ENCODE measurements around the gene S1PR4.
"Not testable (repeated sequence)": the region's sequence is repeated elsewhere in the genome, so short reads cannot be mapped to it uniquely, and the experiment has no call there.

S1PR4 gene

DNA sequence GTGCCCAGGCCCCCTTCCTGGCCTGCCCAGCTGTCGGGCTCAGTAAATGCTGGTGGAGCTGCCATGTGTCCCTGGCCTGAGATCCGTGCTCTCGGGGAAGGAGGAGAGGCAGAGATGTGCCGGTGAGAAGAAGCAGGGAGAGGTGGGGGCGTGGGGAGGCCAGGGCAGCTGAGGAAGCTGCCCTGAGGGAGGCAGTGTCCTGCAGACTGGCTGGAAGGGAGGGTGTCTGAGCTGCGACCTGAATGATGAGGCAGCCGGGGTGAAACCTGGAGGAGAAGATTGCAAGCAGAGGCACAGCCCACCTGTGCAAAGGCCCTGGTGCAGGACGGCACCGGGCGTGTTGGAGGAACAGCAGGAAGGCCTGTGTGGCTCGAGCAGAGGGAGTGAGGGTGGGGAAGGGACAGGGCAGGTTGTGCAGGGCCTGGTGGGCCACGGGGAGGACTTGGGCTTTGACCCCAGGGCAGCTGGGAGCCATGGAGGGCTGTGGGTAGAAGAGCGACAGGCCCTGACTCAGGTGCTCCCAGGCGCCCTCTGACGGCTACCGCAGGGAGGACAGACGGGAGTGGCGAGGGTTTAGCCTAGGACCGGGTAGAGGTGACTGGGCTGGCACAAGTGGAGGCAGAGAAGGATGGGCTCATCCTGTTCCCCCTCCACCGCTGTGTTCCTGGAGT is 31.9 kb downstream of the S1PR4 start:
- H3K27me3 ChIP-seq (replicated peaks in 2 of 5; ENCODE audit: control insufficient read depth in 4 of 5, insufficient read depth in 5 of 5, low read length in 4 of 5): no peaks in the 10 kb centered on the region
- ChIA-PET POLR2A (no interaction called here), CTCF (interaction anchor here (0.5 to 1.7 kb wide), 7 partner anchors 11 to 277 kb away, joined by 3 to 5 read pairs (median 3); no protein-coding TSS in a partner anchor)
- no peak overlapping the region for H3K27ac ChIP-seq (ENCODE audit: insufficient read depth in 1 of 2, low read depth in 1 of 2, low read length in 2 of 2, poor library complexity in 1 of 2, severe bottlenecking in 2 of 2)
- DNase-seq: peak; percentile 31 to 61 (median 40)
- no peaks in the 10 kb centered on the region for H3K9me3 ChIP-seq (ENCODE audit: control extremely low read depth in 1 of 5, control insufficient read depth in 4 of 5, insufficient read depth in 2 of 5, low read depth in 1 of 5, low read length in 4 of 5)
- 38% methylated on average over 12 of the region's 20 CpGs for WGBS (ENCODE audit: insufficient coverage)
- H3K36me3 ChIP-seq (ENCODE audit: control insufficient read depth in 4 of 4, insufficient read depth in 4 of 4, low read length in 3 of 4): peaks cover 0 to 37% (median 19%) of the 10 kb centered on the region in 4 experiments
- H3K4me3 ChIP-seq (ENCODE audit: control insufficient read depth in 1 of 7, extremely low read depth in 1 of 7, insufficient read depth in 4 of 7, low read depth in 2 of 7, low read length in 6 of 7): no peak overlapping the region
- H3K4me1 ChIP-seq (ENCODE audit: control extremely low read depth in 1 of 4, control insufficient read depth in 4 of 4, insufficient read depth in 4 of 4, low read length in 3 of 4): no peaks in the 10 kb centered on the region

DNA sequence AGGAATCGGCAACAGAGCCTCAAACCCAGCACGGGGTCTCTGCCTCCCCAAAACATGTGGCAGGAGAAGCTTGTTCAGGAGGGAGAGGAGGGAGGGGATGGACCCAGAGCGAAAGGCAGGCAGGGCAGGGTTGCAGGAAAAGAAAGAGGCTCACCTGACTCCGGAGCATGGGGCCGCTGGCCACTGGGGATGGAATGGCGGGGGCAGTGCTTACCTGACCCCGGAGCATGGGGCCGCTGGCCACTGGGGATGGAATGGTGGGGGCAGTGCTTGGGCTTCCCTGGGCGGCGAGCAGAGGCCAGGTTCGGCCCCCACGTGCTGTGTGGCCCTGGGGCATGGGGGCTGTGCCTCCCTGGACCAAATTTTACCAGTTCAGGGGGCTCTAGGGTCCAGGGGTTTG is 32.6 kb downstream of the S1PR4 start:
- no peak for DNase-seq
- H3K4me1 ChIP-seq (ENCODE audit: control extremely low read depth in 1 of 4, control insufficient read depth in 4 of 4, insufficient read depth in 4 of 4, low read length in 3 of 4): no peaks in the 10 kb centered on the region
- H3K27ac ChIP-seq (ENCODE audit: insufficient read depth in 1 of 2, low read depth in 1 of 2, low read length in 2 of 2, poor library complexity in 1 of 2, severe bottlenecking in 2 of 2): no peak overlapping the region
- H3K27me3 ChIP-seq (replicated peaks in 2 of 5; ENCODE audit: control insufficient read depth in 4 of 5, insufficient read depth in 5 of 5, low read length in 4 of 5): no peaks in the 10 kb centered on the region
- H3K4me3 ChIP-seq (ENCODE audit: control insufficient read depth in 1 of 7, extremely low read depth in 1 of 7, insufficient read depth in 4 of 7, low read depth in 2 of 7, low read length in 6 of 7): no peak overlapping the region
- POLR2A ChIA-PET: no interaction called here
- 97% methylated on average over 8 of the region's 12 CpGs for WGBS (ENCODE audit: insufficient coverage)
- no peaks in the 10 kb centered on the region for H3K9me3 ChIP-seq (ENCODE audit: control extremely low read depth in 1 of 5, control insufficient read depth in 4 of 5, insufficient read depth in 2 of 5, low read depth in 1 of 5, low read length in 4 of 5)
- peaks cover 0 to 33% (median 16%) of the 10 kb centered on the region in 4 experiments for H3K36me3 ChIP-seq (ENCODE audit: control insufficient read depth in 4 of 4, insufficient read depth in 4 of 4, low read length in 3 of 4)
- CTCF ChIA-PET: interaction anchor here (0.5 to 1.7 kb wide), 5 partner anchors 11 to 276 kb away, joined by 3 to 5 read pairs (median 3); no protein-coding TSS in a partner anchor

DNA sequence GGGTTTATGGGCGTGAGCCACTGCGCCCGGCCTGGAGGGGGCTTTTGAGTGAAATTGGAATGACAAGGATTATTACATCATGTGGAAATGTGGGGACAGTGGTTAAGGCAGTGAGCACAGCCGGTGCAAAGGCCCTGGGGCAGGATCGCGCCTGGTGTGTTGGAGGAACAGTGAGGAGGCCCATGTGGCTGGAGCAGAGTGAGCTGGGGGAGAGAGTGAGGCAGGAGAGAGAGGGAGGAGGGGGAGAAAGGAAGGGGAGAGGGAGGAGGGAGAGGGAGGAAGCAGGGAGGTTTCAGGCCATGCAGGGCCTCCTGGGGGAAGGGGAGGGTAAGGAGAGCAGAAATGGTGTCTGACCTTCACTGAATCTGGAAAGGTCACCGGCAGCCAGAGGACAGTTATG is 34.6 kb downstream of the S1PR4 start:
- WGBS (ENCODE audit: insufficient coverage): 100% methylated on average over 6 of the region's 7 CpGs
- CTCF ChIA-PET: no interaction called here
- no peak for DNase-seq

DNA sequence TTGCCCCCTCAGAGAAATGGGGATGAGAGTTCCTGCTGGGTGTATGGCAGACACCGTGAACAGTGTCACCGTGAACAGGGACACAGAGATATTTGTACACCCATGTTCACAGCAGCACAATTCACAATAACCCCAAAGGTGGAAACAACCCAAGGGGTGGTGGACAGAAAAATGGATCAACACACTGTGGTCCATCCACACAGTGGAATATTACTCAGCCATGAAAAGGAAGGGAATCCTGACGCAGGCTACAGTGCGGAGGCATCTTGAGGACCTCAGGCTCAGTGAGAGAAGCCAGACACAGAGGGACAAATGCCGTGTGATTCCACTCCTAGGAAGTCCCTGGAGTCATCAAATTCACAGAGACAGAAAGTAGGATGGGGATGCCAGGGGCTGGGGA is 38.3 kb downstream of the S1PR4 start:
- Histone ChIP-seq H3K9me3 (ENCODE audit: control extremely low read depth in 1 of 5, control insufficient read depth in 4 of 5, insufficient read depth in 2 of 5, low read depth in 1 of 5, low read length in 4 of 5) (no peaks in the 10 kb centered on the region), H3K4me3 (ENCODE audit: control insufficient read depth in 1 of 7, extremely low read depth in 1 of 7, insufficient read depth in 4 of 7, low read depth in 2 of 7, low read length in 6 of 7) (no peak overlapping the region), H3K27me3 (replicated peaks in 2 of 5; ENCODE audit: control insufficient read depth in 4 of 5, insufficient read depth in 5 of 5, low read length in 4 of 5) (no peaks in the 10 kb centered on the region), H3K27ac (ENCODE audit: insufficient read depth in 1 of 2, low read depth in 1 of 2, low read length in 2 of 2, poor library complexity in 1 of 2, severe bottlenecking in 2 of 2) (no peak overlapping the region), H3K4me1 (ENCODE audit: control extremely low read depth in 1 of 4, control insufficient read depth in 4 of 4, insufficient read depth in 4 of 4, low read length in 3 of 4) (no peaks in the 10 kb centered on the region), H3K36me3 (ENCODE audit: control insufficient read depth in 4 of 4, insufficient read depth in 4 of 4, low read length in 3 of 4) (no peaks in the 10 kb centered on the region)
- no peak for DNase-seq
- 70% methylated on average over 1 of the region's 5 CpGs for WGBS (ENCODE audit: insufficient coverage)
- CTCF ChIA-PET: no interaction called here
- POLR2A ChIA-PET: no interaction called here

More for the DNA sequence above, 34.6 kb downstream of the S1PR4 start:
- H3K4me1 ChIP-seq (ENCODE audit: control extremely low read depth in 1 of 4, control insufficient read depth in 4 of 4, insufficient read depth in 4 of 4, low read length in 3 of 4): no peaks in the 10 kb centered on the region
- H3K9me3 ChIP-seq (ENCODE audit: control extremely low read depth in 1 of 5, control insufficient read depth in 4 of 5, insufficient read depth in 2 of 5, low read depth in 1 of 5, low read length in 4 of 5): no peaks in the 10 kb centered on the region
- H3K27ac ChIP-seq (ENCODE audit: insufficient read depth in 1 of 2, low read depth in 1 of 2, low read length in 2 of 2, poor library complexity in 1 of 2, severe bottlenecking in 2 of 2): no peak overlapping the region
- peaks cover 0 to 16% (median 5%) of the 10 kb centered on the region in 4 experiments for H3K36me3 ChIP-seq (ENCODE audit: control insufficient read depth in 4 of 4, insufficient read depth in 4 of 4, low read length in 3 of 4)
- H3K27me3 ChIP-seq (replicated peaks in 2 of 5; ENCODE audit: control insufficient read depth in 4 of 5, insufficient read depth in 5 of 5, low read length in 4 of 5): no peaks in the 10 kb centered on the region
- no peak overlapping the region for H3K4me3 ChIP-seq (ENCODE audit: control insufficient read depth in 1 of 7, extremely low read depth in 1 of 7, insufficient read depth in 4 of 7, low read depth in 2 of 7, low read length in 6 of 7)
- POLR2A ChIA-PET: no interaction called here

DNA sequence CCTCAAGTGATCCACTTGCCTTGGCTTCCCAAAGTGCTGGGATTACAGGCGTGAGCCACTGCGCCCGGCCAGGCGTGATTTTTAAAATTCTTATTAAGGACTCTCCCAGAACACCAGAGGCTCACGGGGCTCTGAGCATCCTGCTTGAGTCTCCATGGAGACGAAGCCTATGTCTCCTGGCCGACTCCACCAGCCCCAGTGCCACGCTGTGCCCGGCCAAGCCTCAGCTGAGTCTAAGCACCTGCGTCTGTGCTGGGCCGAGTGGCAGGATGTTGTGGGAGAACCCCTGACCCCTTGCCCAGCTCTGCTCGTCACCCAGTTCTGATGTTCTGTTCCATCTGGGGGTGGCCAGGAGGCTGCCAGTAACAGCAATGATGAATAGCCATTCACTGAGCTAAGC is 42.0 kb downstream of the S1PR4 start:
- no peak for DNase-seq
- H3K27me3 ChIP-seq (replicated peaks in 2 of 5; ENCODE audit: control insufficient read depth in 4 of 5, insufficient read depth in 5 of 5, low read length in 4 of 5): peaks cover 0 to 20% (median 6%) of the 10 kb centered on the region in 5 experiments
- POLR2A ChIA-PET: no interaction called here
- H3K4me1 ChIP-seq (ENCODE audit: control extremely low read depth in 1 of 4, control insufficient read depth in 4 of 4, insufficient read depth in 4 of 4, low read length in 3 of 4): peaks cover 0 to 4% (median 0%) of the 10 kb centered on the region in 4 experiments
- H3K9me3 ChIP-seq (ENCODE audit: control extremely low read depth in 1 of 5, control insufficient read depth in 4 of 5, insufficient read depth in 2 of 5, low read depth in 1 of 5, low read length in 4 of 5): no peaks in the 10 kb centered on the region
- no peak overlapping the region for H3K27ac ChIP-seq (ENCODE audit: insufficient read depth in 1 of 2, low read depth in 1 of 2, low read length in 2 of 2, poor library complexity in 1 of 2, severe bottlenecking in 2 of 2)
- H3K36me3 ChIP-seq (ENCODE audit: control insufficient read depth in 4 of 4, insufficient read depth in 4 of 4, low read length in 3 of 4): no peaks in the 10 kb centered on the region
- 93% methylated on average over 12 of the region's 12 CpGs for WGBS (ENCODE audit: insufficient coverage)
- H3K4me3 ChIP-seq (ENCODE audit: control insufficient read depth in 1 of 7, extremely low read depth in 1 of 7, insufficient read depth in 4 of 7, low read depth in 2 of 7, low read length in 6 of 7): no peak overlapping the region
- CTCF ChIA-PET: interaction anchor here (0.8 to 2.0 kb wide), 2 partner anchors 12 to 17 kb away, joined by 3 to 4 read pairs; no protein-coding TSS in a partner anchor

DNA sequence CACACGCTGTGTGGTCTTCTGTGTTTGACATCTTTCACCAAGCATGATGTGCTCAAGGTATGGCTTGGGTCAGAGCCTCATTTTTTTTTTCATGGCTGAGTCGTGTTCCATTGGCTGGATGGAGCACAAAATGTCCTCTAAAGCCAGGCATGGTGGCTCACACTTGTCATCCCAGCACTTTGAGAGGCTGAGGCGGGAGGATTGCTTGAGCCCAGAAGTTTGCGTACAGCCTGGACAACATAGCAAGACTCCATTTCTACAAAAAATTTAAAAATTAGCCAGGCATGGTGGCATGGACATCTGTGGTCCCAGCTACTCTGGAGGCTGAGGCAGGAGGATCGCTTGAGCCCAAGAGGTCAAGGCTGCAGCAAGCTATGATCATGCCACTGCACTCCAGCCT is 43.0 kb downstream of the S1PR4 start:
- H3K27ac ChIP-seq (ENCODE audit: insufficient read depth in 1 of 2, low read depth in 1 of 2, low read length in 2 of 2, poor library complexity in 1 of 2, severe bottlenecking in 2 of 2); DNase-seq; POLR2A ChIA-PET; H3K4me1 ChIP-seq (ENCODE audit: control extremely low read depth in 1 of 4, control insufficient read depth in 4 of 4, insufficient read depth in 4 of 4, low read length in 3 of 4); H3K36me3 ChIP-seq (ENCODE audit: control insufficient read depth in 4 of 4, insufficient read depth in 4 of 4, low read length in 3 of 4); H3K9me3 ChIP-seq (ENCODE audit: control extremely low read depth in 1 of 5, control insufficient read depth in 4 of 5, insufficient read depth in 2 of 5, low read depth in 1 of 5, low read length in 4 of 5); H3K4me3 ChIP-seq (ENCODE audit: control insufficient read depth in 1 of 7, extremely low read depth in 1 of 7, insufficient read depth in 4 of 7, low read depth in 2 of 7, low read length in 6 of 7): not testable (repeated sequence)
- peaks cover 0 to 30% (median 6%) of the 10 kb centered on the region in 5 experiments for H3K27me3 ChIP-seq (replicated peaks in 2 of 5; ENCODE audit: control insufficient read depth in 4 of 5, insufficient read depth in 5 of 5, low read length in 4 of 5)
- CTCF ChIA-PET: interaction anchor here (2.0 kb wide), 1 partner anchor 13 kb away, joined by 4 read pairs; no protein-coding TSS in a partner anchor
- WGBS (ENCODE audit: insufficient coverage): 100% methylated on average over 2 of the region's 5 CpGs

DNA sequence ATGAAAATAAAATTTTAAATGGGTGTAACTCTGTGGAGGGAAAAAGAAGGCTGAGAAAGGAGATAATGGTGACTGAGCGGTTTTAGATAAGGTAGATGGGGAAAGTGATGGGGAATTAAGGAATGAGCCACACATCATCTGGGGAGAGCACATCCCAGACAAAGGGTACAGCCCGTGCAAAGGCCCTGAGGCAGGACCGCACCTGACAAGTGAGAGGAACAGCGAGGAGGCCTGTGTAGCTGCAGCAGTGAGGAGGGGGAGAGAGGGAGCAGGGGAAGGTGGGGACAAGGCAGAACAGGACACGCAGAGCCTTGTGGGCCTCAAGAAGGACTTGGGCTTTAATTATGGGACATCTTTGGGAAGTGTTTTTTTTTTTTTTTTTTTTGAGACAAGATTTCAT is 44.1 kb downstream of the S1PR4 start:
- no peaks in the 10 kb centered on the region for H3K9me3 ChIP-seq (ENCODE audit: control extremely low read depth in 1 of 5, control insufficient read depth in 4 of 5, insufficient read depth in 2 of 5, low read depth in 1 of 5, low read length in 4 of 5)
- peaks cover 0 to 41% (median 8%) of the 10 kb centered on the region in 5 experiments for H3K27me3 ChIP-seq (replicated peaks in 2 of 5; ENCODE audit: control insufficient read depth in 4 of 5, insufficient read depth in 5 of 5, low read length in 4 of 5)
- WGBS (ENCODE audit: insufficient coverage): 93% methylated on average over 4 of the region's 5 CpGs
- no peak for DNase-seq
- H3K4me3 ChIP-seq (ENCODE audit: control insufficient read depth in 1 of 7, extremely low read depth in 1 of 7, insufficient read depth in 4 of 7, low read depth in 2 of 7, low read length in 6 of 7): no peak overlapping the region
- H3K4me1 ChIP-seq (ENCODE audit: control extremely low read depth in 1 of 4, control insufficient read depth in 4 of 4, insufficient read depth in 4 of 4, low read length in 3 of 4): peaks cover 0 to 4% (median 0%) of the 10 kb centered on the region in 4 experiments
- no peak overlapping the region for H3K27ac ChIP-seq (ENCODE audit: insufficient read depth in 1 of 2, low read depth in 1 of 2, low read length in 2 of 2, poor library complexity in 1 of 2, severe bottlenecking in 2 of 2)
- no peaks in the 10 kb centered on the region for H3K36me3 ChIP-seq (ENCODE audit: control insufficient read depth in 4 of 4, insufficient read depth in 4 of 4, low read length in 3 of 4)
- ChIA-PET CTCF (interaction anchor here (0.8 kb wide), 1 partner anchor 24 kb away, joined by 3 read pairs; no protein-coding TSS in a partner anchor), POLR2A (no interaction called here)
